GM21723 (cell line): ENCODE results near the gene SLC9A4.

Experiments used
- ATAC-seq: cut with Tn5 transposase; IDR thresholded peaks from one replicate; pipeline ENCODE4 v1.9.1; 2021; ENCODE audit warnings: mild to moderate bottlenecking, moderate library complexity; ENCODE audit not compliant: unreplicated experiment

SLC9A4 gene

DNA sequence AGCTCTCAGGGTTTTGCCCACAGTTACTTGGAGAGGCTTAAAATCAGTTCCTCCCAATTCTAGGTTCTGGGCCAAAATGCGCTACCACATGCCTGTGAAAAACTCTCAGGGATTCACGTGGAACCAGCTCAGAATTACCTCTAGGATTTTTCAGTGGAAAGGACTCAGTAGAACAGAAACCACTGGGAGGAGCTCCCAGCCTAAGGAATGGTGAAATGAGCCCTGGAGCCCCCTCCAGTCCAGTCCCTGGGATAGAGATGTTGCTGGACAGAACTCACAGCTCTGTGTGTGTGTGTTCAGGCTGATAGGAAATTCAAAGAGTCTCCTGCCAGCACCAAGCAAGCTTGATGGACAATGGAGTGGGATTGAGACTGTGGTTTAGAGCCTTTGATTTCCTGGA is 21.1 kb upstream of the SLC9A4 start:
- ATAC-seq: no peak

DNA sequence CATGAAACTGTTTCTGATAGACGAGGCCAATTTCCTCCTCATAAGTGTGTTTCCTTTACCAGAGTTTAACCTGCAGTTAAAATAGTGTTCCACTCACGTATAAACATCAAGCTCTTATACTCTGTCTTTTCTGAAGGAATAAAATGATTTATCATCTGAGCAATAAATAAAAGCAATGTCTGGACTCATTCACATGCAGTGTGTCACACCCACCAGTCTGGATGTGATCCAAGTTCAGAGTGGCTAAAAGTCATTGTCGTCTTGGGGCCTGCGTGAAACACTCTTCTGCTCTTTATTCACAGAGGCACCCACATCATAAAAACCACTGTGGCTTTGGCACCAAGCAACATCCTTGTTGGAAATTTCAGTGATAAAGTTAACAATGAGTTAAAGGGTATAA is 19.5 kb upstream of the SLC9A4 start:
- no peak for ATAC-seq

- ATAC-seq: no peak
These were observed 17.9 kb upstream of the SLC9A4 start for GRCh38 chr2:102455061-102455670.

DNA sequence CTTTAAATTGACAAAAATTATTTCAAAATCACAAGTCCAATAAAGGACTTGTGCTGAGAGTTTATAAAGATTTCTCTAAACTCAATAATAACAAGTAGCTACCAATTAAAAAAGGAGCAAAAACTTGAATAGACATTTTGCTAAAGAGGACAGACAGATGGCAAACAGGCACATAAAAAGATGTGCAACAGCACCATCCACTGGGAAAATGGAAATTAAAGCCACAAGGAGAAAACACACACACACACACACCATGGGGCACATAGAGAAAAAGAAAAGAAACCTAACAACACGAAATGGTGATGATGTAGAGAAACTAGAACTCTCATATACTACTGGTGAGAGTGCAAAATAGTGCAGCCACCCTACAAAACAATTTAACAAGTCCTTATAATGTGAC is 12.6 kb upstream of the SLC9A4 start:
- no peak for ATAC-seq

GRCh38 chr2:102461188-102461587 is 11.8 kb upstream of the SLC9A4 start:
- no peak for ATAC-seq

- ATAC-seq: no peak
These were observed 9.9 kb upstream of the SLC9A4 start for GRCh38 chr2:102463160-102463559.

DNA sequence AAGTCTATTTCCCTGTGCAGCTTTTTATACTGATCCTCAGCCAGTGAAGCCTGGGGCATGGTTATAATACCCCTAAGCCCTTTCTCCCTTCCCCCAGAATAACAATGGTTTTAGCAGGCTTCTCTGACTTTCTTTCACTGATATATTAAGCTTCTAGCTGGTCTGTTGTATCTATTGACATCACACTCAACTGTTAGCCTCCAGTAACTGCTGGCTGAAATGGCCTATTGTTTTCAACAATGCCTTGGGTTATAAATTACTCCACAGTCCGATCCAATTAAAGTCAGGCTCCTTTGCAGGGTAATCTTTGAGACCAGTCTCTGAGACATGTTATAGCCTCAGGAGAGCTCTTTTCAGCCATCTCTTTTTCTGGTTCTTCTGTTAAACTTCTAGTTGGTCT is 2.9 kb upstream of the SLC9A4 start:
- no peak for ATAC-seq

- ATAC-seq: no peak
These were observed 605 bp downstream of the SLC9A4 start for GRCh38 chr2:102473631-102474030.

DNA sequence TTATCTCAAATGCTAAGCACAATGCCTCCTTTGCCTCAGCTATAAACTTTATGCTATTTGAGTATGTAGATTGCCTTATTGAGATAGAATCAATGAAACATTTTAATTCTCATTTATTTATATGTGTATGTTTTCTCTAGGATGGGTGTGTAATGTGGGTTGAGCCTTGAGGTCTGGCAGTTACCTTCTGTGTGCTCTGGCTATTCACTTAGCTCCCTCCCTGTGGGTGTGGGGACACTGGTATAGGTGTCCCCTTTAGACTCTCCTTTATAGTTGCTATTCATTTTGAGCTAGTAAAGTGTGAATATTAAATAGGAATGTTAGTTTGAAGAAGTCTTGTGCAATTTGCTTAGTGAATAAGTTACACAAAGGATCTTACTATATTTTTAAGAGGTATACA is 1.8 kb downstream of the SLC9A4 start:
- ATAC-seq: no peak

- no peak for ATAC-seq
These were observed 5.9 kb downstream of the SLC9A4 start for GRCh38 chr2:102478686-102479470.

- no peak for ATAC-seq
These were observed 7.5 kb downstream of the SLC9A4 start for GRCh38 chr2:102480285-102481195.

DNA sequence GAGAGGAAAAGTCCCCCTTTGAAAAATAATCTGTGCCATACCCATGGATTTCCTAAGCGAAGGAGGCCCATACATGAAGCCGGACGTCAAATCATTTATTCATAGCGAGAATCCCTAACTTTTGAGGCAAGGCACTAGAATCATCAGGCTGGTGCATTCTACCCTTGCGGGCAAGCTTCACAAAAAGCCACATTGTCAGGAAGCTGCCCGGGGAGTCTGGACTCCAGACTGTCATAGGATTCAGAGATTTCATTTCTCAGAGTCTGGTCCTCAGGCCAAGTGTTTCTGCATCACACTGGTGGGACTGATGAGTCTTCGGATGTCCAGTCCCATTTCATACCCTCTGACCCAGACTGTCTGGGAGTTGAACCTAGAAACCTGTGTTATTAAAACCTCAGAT is 8.9 kb downstream of the SLC9A4 start:
- ATAC-seq: no peak

DNA sequence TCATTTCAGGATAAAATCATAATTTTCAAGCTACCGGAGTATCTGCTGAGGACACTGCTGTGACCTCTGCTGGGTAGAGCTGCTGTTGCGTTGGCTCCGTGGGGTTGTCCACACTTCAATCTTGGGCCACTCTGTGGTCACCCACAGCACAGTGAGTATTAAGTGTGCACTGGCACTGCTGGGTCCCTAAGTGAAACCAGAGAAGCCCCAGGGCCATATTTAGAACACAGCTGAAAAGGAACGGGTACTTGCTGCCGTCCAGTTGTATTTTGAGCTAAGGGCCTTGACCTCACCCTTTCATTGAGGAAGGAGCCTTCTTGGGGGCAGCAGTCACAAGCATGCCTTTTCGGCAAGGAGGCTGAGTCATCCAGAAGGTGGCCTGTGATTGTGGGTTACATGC is 10.1 kb downstream of the SLC9A4 start:
- no peak for ATAC-seq

- ATAC-seq: no peak
These were observed 11.5 kb downstream of the SLC9A4 start for GRCh38 chr2:102484310-102485061.

DNA sequence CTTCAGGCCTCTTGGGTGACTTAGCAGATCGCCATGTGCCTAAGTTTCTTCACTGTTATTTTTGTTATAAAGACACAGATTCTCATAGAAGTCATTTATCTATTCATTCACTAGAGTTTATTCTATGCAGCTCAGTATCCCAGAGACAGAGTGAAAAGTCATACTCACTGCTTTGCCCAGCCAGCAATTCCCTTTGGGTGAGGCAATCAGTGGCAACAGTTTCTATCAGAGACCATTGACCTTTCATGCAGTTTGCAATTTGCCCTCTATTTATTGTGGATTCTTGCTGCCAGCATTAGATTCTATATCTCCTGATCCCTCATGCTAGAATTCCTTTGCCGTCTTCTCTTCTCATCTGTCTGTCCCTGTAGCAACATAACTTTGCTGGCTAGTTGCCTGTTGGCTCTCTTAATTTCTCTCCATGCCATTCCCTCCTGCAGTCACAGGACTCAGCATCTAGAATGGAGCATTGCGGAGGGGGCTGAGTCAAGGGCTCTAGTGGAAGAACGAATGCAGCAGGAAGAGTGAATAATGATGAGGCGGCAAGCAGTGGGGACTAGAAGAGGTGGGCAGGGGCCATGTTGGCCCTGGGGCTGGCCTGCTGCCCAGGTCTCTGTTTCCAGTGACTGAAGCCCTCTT is 12.2 kb downstream of the SLC9A4 start:
- no peak for ATAC-seq

DNA sequence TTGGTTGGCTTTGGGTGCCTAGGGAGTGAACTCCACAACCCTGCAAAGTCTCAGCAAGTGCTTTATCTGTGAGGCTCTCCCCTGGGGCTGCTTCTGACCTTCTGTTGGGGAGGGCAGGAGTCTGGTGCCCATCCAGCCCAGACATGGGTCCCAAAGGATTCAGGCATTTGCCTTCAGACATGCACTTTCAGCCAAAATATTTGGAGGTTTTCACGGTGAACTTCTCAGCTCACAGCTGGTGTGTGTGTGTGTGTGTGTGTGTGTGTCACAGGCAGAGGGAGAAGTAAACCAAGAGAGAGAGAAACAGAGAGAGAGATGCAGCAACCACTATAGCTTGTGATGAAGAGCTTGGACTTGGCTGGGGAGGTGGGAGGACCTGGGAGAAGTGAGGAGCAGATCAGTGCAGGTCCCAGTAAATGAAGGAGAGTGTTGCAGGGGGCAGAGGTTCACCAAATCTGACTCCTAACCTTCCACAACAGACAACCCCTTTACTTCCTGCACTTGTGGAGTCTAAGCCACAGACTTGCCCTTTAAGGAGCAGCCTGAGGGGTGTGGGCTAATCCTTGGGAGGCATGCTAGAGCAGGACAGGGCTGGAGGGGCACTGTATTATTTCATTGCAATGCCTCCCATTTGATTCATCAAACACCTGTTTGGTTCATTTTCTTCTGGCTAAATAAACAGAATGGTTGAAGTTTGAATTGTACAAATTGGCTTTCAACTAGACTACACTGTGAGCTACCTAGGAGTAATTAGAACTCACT is 14.1 kb downstream of the SLC9A4 start:
- ATAC-seq: no peak

GRCh38 chr2:102487761-102488462 is 14.9 kb downstream of the SLC9A4 start:
- ATAC-seq: no peak

GRCh38 chr2:102489646-102490045 is 16.6 kb downstream of the SLC9A4 start:
- no peak for ATAC-seq

DNA sequence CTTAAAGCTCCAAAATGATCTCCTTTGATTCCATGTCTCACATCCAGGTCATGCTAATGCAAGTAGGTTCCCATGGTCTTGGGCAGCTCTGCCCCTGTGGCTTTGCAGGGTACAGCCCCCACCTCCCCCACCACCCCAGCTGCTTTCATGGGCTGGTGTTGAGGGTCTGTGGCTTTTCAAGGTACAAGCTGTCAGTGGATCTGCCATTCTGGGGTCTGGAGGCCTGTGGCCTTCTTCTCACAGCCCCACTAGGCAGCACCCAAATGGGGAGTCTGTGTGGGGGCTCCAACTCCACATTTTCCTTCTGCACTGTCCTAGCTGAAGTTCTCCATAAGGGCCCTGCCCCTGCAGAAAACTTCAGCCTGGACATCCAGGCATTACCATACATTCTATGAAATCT is 19.0 kb downstream of the SLC9A4 start:
- ATAC-seq: no peak
